ENCODE results near the gene SCN8A.

DNA sequence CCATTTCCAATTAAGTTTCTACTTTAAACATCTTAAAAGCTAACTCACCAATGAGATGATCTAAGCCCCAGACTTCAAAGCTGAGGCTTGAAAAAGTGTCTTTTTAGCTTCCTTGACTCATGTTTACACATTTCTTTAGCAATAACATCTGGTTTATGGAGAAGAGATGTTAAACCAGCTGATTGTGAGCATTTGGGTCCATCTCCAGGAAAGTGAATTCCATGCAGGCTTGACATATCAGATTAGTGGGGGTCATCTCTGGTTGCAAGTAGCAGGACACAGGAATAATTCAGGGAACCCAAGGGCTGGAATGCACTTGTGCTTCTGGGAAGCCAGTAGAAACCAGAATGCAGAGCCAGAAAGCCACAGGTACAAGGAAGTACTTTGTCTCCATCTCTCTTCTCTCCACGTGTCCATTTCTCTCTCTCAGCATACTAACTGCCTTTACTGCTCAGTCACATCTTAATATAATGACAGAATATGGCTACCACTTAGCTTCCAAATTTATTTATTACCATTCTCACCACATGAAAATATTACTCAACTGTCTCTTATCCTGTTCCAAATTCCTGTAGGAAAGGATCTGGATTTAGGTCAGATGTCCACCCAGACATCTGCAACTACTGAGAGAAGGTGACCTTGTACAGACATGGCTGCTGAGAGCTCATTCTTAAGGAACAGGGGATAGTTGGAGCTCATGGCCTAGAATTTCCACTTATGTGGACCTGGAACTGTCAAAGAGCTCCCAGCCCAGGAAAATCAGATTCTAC, 104.4 kb downstream of the SCN8A start:
- TF ChIP-seq, protein P1, sequence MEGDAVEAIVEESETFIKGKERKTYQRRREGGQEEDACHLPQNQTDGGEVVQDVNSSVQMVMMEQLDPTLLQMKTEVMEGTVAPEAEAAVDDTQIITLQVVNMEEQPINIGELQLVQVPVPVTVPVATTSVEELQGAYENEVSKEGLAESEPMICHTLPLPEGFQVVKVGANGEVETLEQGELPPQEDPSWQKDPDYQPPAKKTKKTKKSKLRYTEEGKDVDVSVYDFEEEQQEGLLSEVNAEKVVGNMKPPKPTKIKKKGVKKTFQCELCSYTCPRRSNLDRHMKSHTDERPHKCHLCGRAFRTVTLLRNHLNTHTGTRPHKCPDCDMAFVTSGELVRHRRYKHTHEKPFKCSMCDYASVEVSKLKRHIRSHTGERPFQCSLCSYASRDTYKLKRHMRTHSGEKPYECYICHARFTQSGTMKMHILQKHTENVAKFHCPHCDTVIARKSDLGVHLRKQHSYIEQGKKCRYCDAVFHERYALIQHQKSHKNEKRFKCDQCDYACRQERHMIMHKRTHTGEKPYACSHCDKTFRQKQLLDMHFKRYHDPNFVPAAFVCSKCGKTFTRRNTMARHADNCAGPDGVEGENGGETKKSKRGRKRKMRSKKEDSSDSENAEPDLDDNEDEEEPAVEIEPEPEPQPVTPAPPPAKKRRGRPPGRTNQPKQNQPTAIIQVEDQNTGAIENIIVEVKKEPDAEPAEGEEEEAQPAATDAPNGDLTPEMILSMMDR (IDR thresholded peaks at IDR 0.05; ENCODE audit: extremely low read depth in 1 of 2, insufficient read depth in 1 of 2, low read depth in 1 of 2, low read length in 2 of 2) = no peak
- TF ChIP-seq EZH2 (IDR thresholded peaks at IDR 0.05; ENCODE audit: borderline replicate concordance, low read depth, low read length, severe bottlenecking) = no peak

All from endothelial cell of umbilical vein (primary cell).